ENCODE data around the gene CD80.
"Not testable (repeated sequence)": the region's sequence is repeated elsewhere in the genome, so short reads cannot be mapped to it uniquely, and the experiment has no call there.

The CD80 gene

GRCh38 chr3:119559441-119559963 is at the start of gene CD80:
TSS of gene CD80 (minus strand) at chr3:119559614. CDS start at chr3:119557728, 1,886 bp downstream.
- DNase-seq: peak in 1 of 2 experiments; percentile 12

DNA sequence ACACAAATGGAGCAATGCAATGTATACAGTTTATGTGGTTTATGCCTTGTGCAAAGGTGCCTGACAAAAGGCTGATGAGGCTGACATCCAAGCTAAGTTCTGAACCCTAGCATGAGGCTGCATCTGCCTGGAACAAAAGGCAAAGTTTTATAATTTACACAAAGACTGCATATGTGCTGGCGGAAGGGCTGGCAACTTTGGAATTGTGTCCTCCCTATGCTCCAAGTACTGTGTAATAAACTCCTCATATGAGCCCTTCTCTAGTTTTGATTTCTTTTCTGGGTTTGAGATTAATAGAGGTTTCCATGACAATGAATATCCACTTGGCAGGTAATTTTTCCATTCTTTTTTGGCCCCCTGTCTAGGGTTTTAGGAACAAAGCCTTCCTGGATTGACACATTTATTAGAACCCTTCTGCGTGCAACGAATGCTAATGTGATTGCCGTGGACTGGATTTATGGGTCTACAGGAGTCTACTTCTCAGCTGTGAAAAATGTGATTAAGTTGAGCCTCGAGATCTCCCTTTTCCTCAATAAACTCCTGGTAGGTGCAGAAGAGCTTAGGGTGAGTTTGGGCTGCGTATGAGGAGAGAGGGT is 49.1 kb upstream of the CD80 start:
- no peak for DNase-seq

- no peak for DNase-seq
Measured at GRCh38 chr3:119604878-119605277, 45.5 kb upstream of the CD80 start.

GRCh38 chr3:119602676-119603075 is 43.3 kb upstream of the CD80 start:
- DNase-seq: no peak

GRCh38 chr3:119601154-119601553 is 41.7 kb upstream of the CD80 start:
- no peak for DNase-seq

DNA sequence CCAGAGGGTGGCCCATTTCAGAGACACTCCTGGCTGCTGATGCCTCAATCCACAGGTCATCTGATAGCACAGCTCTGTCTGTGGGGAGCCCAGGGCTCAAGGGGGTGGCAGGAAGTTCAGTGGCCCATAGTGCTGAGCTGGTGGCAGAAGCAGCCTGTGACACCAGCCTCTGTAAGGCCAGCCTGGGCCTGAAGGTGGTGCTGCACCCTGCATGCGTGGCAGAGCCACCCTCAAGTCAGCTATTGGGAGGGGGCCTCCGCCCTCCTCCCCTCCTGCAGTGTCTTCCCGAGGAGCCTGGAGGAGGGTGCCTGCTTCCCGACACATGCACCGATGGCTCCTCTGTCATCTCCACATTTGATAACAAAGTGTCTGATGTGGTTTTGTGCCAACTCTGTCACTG is 41.3 kb upstream of the CD80 start:
- DNase-seq: no peak

- DNase-seq: no peak
Measured at GRCh38 chr3:119599558-119600174, 40.3 kb upstream of the CD80 start.

DNA sequence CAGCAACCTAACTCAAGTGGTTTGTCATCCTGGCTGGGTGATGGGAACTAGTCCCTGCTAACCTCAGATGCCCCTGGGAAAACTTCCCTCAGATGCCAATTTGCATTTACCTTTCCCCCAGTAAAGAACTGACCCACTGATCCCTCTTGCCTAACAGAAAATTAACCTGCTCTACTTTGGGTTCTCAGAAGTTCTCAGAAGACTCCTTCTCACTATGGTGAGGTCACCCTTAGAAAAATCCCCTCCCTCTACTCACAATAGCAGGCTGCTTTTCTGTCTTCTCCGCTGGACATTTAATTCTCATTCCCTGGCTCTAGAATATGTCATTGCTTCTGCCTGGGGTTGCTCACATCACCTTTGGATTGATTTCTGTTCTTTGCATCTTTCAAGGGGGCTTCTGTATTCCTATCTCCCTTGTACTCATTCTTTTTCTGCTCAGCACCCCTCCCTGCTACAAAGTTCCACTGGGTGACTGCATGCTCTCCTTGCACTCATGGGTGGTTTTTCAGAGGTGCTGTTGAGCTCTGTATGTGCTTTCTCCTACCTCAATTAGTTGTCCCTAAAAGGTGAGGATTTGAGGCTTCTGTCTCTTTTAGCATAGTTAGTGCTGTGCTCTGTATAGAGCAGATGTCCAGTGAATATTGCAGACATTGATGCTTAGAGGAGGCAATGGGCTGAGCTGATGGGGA is 39.1 kb upstream of the CD80 start:
- no peak for DNase-seq

GRCh38 chr3:119597548-119598288 is 38.3 kb upstream of the CD80 start, which contains the start of gene PLA1A:
TSS of gene PLA1A (plus strand) at chr3:119597885. CDS start at chr3:119597914, 29 bp downstream.
- DNase-seq: no peak

GRCh38 chr3:119596398-119596797 is 37.0 kb upstream of the CD80 start:
- no peak for DNase-seq

GRCh38 chr3:119595639-119596334 is 36.4 kb upstream of the CD80 start:
- DNase-seq: no peak

- not testable (repeated sequence) for DNase-seq
Measured at GRCh38 chr3:119594929-119595328, 35.5 kb upstream of the CD80 start.

DNA sequence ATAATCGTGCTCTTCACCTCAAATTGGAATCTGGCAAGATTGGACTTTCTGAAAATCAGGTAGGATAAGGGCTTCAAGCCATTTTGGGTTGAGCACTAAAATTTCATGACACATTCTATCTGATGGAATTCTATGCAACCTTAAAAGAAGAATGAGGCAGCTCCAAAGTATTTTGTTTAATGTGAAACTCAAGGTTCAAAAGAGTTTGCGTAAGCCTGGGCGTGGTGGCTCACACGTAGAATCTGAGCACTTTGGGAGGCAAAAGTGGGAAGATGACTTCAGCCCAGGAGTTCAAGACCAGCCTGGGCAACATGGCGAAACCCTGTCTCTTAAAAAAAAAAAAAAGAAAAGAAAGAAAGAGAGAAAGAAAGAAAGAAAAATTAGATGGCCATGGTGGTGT is 34.7 kb upstream of the CD80 start:
- no peak for DNase-seq

GRCh38 chr3:119592861-119593260 is 33.4 kb upstream of the CD80 start:
- DNase-seq: no peak

DNA sequence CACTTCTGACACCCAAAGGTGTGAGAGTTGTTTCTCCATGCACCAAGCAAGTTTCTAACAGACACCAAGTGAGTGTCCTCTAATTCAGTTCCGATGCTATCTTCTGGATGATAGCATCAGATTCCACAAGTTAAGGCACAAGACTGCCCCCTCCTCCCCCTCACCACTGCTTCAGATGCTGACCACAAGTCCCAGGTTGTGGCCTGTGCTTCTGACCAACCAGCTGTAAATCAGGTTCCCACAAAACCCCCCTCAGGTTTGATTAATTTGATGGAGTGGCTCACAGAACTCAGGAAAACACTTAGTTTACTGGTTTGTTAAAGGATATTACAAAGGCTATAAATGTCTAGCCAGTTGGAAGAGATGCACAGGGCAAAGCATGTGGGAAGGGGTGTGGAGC is 31.3 kb upstream of the CD80 start:
- no peak for DNase-seq

DNA sequence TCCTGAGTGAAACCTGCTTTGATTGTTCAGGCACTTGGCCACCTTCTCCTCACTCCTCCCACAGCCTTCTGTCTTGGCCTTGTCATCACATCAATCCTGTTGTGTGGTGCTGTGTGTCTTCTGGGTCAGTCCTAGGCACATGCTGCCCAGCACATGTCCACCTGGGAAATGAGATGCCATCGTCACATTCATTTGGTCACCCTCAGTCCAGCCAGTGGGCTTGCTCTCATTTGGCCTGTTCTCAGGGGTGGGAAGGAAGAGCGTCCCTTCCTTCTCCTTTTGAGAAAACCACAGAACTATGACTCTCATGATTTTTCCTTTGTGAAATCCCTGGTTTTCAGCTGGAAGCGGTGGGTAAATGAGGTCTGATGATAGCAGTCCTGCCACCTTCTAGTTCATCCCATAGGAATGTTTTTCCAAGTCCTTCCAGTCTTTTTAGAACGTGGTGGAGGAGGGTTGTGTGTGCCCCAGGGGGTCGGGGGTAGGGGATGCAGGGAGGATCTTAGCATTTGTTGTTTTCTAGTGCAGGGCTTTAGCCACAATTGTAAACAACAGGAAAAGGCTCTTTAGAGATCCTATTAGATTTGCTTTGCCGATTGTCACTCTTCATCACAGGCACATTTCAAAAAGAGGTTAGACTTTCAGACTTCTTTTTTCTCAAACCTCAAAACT is 29.8 kb upstream of the CD80 start:
- DNase-seq: no peak

DNA sequence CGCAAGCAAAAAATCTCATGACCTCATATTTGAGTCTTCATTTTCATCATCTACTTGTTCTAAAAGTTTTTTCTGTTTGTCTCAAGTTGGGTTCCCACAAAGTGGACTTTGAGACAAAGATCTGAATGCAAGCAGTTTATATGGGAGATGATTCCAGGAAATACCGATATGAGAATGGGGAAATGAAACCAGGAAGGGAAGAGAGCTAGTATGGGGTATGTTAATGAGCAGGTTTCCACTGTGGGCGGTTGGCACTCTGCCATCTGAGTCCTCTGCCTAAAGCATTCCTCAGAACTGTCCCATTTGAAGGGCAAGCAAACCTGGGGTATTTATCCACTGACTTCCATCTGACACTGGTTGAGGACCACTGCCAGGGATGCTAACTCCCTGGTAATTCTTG is 28.7 kb upstream of the CD80 start:
- DNase-seq: no peak

DNA sequence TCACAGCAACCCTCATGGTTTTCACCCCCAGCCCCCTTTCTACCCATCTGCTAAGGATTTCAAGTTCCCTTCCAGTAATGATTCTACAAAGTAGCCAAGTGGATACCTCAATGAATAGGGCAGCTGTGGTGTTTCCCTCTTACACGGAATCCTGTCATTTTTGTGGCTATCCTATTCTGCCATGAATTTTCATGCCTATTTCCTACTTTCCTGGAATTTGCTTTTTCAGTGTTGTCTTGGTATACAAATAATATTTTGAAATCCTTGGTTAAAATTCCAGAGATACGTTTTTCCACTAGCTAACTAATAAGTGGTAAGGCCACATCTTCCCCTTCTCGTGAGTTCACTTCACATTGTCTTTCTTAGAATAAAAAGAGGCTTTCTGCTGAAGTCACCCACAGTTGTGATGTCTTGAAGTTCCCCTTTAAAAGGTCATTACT is 27.3 kb upstream of the CD80 start:
- no peak for DNase-seq

- DNase-seq: no peak
Measured at GRCh38 chr3:119585856-119586570, 26.6 kb upstream of the CD80 start.

- DNase-seq: no peak
Measured at GRCh38 chr3:119585208-119585607, 25.8 kb upstream of the CD80 start.

GRCh38 chr3:119582178-119582577 is 22.8 kb upstream of the CD80 start:
- no peak for DNase-seq
